Measurements from ENCODE around the gene EPS8L3.
A peak's percentile ranks its signal among the peaks of the same experiment; 100 is the strongest.
"Not testable (repeated sequence)": the region's sequence is repeated elsewhere in the genome, so short reads cannot be mapped to it uniquely, and the experiment has no call there.

The EPS8L3 gene

GRCh38 chr1:109776911-109777310 is 13.2 kb upstream of the EPS8L3 start:
- peak; percentile 40 for DNase-seq

DNA sequence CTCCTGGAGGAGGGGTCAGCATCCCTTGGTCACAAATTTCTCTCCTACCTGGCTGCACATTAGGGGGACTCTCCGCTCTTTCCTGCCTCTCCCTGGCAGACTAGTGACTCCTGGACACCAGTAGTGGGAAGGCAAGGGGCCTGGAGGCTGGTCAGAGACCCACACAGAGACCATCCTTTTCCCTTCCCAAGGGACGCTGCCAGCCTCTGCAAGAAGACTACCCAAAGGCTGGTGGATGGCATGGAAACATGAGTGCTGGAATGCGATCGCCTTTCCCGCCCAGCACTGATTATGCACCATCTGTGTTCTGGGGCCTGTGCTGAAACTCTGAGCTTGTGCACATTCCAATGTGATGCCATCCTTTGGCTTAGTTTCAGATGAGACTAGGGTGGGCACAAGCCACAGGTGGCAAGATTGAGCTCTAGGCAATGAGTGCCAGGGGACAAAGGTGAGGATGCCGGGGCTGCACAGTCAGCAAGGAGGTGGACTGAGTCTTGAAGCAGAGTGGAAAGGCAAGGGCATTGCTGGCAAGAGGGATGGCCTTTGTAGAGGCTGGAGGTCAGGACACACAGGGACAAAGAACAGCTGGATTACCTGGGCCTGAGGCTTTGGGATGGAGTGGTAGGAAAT is 12.6 kb upstream of the EPS8L3 start:
- no peak for DNase-seq

DNA sequence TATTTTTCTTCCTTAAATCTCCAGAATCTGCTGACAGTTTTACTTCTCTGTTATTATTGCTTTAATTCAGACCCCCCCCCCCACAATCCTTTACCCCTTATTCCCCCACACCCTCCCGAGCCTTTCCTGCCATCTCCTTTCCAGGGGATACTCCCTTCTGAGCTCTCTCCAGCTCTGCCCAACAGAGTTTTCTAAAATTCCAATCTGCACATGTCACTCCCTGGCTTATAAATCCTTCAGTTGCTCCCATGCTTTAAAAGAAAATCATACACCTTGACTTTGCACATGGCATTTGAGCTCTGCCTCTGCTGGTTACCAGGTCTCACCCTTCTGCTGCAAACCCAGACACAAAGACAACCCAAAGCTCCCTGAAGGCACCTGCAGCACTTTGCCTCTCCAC is 11.7 kb upstream of the EPS8L3 start:
- no peak for DNase-seq

DNA sequence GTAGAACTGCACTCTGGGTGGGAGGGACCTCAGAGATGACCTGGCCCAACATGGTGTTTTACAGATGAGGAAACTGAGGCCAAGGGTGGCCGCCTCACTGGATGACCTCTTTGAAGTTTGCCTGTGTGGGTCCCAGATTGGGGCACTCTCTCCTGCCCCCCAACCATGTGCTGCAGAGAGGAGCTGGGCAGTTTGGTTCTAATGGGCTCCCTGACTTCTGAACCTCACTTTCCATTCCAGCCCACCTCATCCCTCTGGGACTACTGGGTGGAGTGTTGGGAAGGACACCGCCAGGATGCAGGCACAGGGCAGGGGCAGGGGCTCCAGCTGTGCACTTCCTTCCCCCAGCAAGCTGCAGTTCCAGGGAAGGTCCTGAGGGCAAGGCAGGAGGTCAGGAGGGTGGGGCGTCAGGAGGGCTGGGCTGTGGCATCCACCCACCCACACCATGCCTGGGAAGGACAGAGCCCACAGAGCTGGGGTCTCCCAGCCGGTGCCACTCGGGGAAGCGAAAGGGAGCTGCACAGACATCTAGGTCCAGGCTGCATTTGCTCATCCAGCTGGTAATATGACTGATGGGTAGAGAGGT is 10.3 kb upstream of the EPS8L3 start:
- DNase-seq = no peak

DNA sequence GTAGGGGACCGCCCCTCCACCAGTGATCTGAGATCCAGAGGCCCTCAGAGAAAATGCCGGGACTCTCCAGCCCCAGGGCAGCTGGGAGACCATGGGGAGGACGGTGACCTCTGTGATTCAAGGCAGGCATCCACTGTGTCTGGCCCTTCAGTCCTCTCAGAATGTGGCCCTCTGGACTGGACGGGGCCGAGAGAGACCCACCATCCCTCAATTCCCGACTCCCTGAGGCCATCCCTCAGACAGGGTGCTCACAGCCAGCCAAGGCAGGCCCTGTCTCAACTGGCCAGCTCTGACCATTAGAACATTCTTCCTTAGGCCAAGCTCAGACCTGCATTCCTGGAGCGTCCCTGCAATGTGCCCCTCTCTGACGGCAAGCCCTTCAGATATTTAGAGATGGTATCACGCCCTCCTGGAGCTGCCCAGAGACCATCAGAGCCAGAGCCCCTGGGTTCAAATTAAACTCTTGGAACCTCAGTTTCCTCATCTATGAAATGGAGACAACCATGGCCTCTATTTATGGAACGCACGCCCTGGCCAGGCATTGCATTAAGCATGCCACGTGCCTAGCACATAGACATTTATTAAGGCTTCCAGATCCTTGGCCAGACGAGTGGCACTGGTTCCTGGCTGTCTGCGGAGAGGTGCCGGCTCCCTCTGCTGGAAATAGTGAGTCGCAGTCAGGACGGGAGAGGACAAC is 9.6 kb upstream of the EPS8L3 start:
- DNase-seq = peak; percentile 78

DNA sequence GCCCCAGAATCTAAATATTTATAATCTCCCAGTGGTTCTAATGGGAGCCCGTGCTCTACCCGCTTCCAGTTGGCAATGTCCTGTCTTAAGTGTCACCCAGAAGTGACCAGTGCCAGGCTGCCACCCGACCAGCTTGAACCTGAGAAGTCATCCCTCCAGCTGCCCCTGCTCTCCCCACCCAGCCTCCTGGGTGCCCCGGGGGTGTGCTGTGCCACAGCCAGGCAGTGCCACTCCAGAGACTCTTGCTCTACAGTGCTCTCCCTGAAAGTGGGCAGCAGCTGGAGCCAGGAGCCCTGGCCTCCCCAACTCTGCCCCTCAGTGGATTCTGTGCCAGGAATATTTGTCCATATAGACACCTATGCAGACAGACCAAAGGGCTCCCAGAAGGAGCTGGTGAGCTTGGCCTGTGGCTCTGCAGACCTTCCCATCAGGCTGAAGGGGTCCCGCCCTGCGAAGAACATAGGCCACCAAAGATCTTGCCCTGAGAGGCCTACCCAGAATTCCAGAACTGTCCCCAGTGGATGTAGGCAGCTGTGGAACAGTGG is 9.0 kb upstream of the EPS8L3 start:
- DNase-seq = no peak

GRCh38 chr1:109771712-109772657 is 8.3 kb upstream of the EPS8L3 start:
- no peak for DNase-seq

- no peak for DNase-seq
These were observed 6.8 kb upstream of the EPS8L3 start for GRCh38 chr1:109770331-109771095.

GRCh38 chr1:109769330-109770078 is 5.8 kb upstream of the EPS8L3 start:
- DNase-seq = no peak

DNA sequence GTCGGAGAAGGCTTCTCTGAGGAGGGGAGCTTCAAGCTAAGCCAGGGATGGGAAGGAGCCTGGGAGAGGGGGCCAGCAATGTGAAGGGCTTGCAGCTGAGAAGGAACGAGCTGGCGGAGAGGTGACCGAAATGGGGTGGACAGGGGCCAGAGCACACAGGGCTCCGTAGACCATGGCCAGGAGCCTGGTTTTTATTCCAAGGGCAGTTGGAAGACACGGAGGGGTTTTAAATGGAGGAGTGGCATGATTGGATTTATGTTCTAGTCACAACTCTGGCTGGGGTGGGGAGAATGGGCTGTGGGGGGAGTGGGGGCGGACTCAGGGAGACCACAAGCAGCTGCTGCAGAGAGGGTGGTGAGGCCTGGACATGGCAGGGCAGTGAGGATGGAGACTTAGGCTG is 5.1 kb upstream of the EPS8L3 start:
- DNase-seq = no peak

- DNase-seq = no peak
These were observed 4.6 kb upstream of the EPS8L3 start for GRCh38 chr1:109768335-109768650.

GRCh38 chr1:109767637-109768334 is 4.1 kb upstream of the EPS8L3 start:
- no peak for DNase-seq

DNA sequence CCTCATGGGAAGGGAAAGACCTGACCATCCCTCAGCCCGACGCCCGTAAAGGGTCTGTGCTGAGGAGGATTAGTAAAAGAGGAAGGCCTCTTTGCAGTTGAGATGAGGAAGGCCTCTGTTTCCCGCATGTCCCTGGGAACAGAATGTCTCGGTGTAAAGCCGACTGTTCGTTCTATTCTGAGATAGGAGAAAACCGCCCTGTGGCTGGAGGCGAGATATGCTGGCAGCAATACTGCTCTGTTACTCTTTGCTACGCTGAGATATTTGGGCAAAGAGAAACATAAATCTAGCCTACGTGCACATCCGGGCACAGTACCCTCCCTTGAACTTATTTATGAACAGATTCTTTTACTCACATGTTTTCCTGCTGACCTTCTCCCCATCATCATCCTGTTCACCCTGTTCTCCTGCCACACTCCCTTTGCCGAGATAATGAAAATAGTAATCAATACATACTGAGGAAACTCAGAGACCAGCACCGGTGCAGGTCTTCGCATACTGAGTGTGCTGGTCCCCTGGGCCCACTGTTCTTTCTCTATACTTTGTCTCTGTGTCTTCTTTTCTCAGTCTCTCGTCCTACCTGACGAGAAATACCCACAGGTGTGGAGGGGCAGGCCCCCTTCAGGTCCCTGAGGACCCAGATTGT is 3.4 kb upstream of the EPS8L3 start:
- not testable (repeated sequence) for DNase-seq

- DNase-seq = no peak
These were observed 2.3 kb upstream of the EPS8L3 start for GRCh38 chr1:109765896-109766615.

GRCh38 chr1:109765483-109765815 is 1.7 kb upstream of the EPS8L3 start:
- no peak for DNase-seq

DNA sequence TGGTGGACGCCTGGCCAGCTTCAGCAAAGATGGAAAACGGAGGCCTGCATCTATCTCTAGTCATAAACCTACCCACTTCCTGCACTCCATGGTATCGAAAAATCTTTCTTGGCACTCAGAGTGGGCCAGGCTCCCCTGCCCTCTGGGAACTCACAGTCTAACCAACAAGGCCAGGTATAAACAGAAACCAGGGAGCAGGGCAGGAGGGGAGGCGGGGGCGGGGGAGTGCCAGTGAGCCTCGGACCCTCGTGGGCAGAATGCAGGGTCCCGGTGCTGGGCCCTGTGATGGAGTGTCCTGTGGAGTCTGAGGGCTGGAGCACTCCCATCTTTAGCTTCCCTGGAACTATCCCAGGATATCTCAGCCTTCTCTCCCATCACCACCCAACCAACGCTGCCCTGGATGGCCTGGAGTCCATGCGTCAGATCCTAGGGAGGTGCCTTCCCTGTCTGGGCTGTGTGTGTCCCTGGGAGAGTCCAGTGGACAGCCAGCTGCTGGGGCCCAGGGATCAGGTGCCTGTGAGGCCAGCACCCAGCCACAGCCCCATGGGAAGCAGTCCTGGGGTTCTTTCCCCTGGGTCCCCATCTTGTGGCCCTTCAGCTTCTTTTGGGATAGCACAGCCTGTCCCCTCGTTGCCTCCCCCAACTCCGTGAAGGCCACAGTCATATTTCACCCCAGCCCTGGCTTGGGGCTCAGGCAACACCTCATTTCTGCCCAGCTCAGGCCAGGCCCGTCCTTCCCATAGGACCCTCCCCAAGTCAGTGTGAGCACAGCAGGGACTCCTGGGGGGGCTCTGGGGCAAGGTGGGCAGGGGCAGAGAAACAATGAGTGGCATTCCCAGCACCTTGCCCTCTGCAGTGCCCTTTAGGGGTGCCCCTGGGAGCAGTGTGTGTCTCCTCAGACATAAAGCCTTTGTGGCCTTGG is 1.1 kb upstream of the EPS8L3 start:
- no peak for DNase-seq

- DNase-seq = no peak
These were observed 690 bp downstream of the EPS8L3 start for GRCh38 chr1:109762821-109763645.
